Lower leg skin (tissue), 4 donors: ENCODE results near the gene SPAG9. TPM values are rescaled to one million over a fixed set of nuclear protein-coding genes. Genes with fewer than 3 reads are reported as not detected.

Experiments
- DNase-seq, 2 donors: peaks; one replicate each; pipeline ENCODE4 v3.0.0-alpha.2; 2019; ENCODE audit warnings: low spot score in 2 of 2
- H3K4me3 ChIP-seq: fragments of 200-600 bp; sonication (generic); 2 replicates; pipeline ENCODE4 v1.5.1; 2017; ENCODE audit warnings: mild to moderate bottlenecking, low read depth; ENCODE audit not compliant: poor library complexity, severe bottlenecking
- CTCF ChIP-seq, 3 donors: fragments of 450-650 bp; IDR thresholded peaks; one replicate each; pipeline ENCODE4 v1.5.1; 2016; ENCODE audit warnings: antibody characterized with exemption in 3 of 3, mild to moderate bottlenecking in 3 of 3, moderate library complexity in 2 of 3
- POLR2A ChIP-seq, 2 donors: fragments of 450-650 bp; IDR thresholded peaks; one replicate each; pipeline ENCODE4 v1.6.1; 2016 to 2017; ENCODE audit warnings: antibody characterized with exemption in 2 of 2, mild to moderate bottlenecking in 1 of 2, moderate library complexity in 1 of 2
- WGBS, 2 donors: methylation state at CpG; one replicate each; pipeline ENCODE4 v1.1.5; 2018; 5-methylcytosine and 5-hydroxymethylcytosine counted together
- intact Hi-C: fragments of 100-400 bp; cut with DNase I; formaldehyde crosslinking; loops from one replicate; pipeline ENCODE4 v1.15.0; 2023; ENCODE audit warnings: low total_unique reads
- total RNA-seq, 4 donors: library from RNA; depleted of rRNA; stranded (reverse); fragments of >200 nt; gene quantifications; one replicate each; pipeline ENCODE4 v1.1.0, GENCODE V29; 2016

Gene SPAG9
- total RNA-seq, 4 donors from 2014 or later = 63.7 to 106 (median 69.3) TPM

- TF ChIP-seq CTCF (IDR thresholded peaks at IDR 0.05) = no peak
- no peak for TF ChIP-seq POLR2A (IDR thresholded peaks at IDR 0.05)
- no peak for DNase-seq
- H3K4me3 ChIP-seq = no peak overlapping the region
- WGBS, 2 donors = 93 to 97% methylated on average over 4 of the region's 4 CpGs
- intact Hi-C loops = no loop called here
Measured at GRCh38 chr17:51032850-51033249, 87.8 kb downstream of the SPAG9 start.

- intact Hi-C loops = no loop called here
- no peak overlapping the region for H3K4me3 ChIP-seq
- 31 to 32% methylated on average over 3 of the region's 3 CpGs for whole genome bisulfite sequencing, 2 donors
- TF ChIP-seq POLR2A (IDR thresholded peaks at IDR 0.05) = no peak
- TF ChIP-seq CTCF (IDR thresholded peaks at IDR 0.05) = no peak
- DNase-seq = no peak
Measured at GRCh38 chr17:51029568-51030463, 90.9 kb downstream of the SPAG9 start.

GRCh38 chr17:51029142-51029541, 91.5 kb downstream of the SPAG9 start:
- WGBS, 2 donors = 88 to 92% methylated on average over 1 of the region's 1 CpG
- H3K4me3 ChIP-seq = no peak overlapping the region

GRCh38 chr17:51028176-51028863, 92.3 kb downstream of the SPAG9 start:
- TF ChIP-seq CTCF (IDR thresholded peaks at IDR 0.05) (no peak), POLR2A (IDR thresholded peaks at IDR 0.05) (no peak)
- 100% methylated on average over 1 of the region's 1 CpG for WGBS, 2 donors
- H3K4me3 ChIP-seq = no peak overlapping the region
- DNase-seq = no peak
- intact Hi-C loops = no loop called here

More at GRCh38 chr17:51029142-51029541, 91.5 kb downstream of the SPAG9 start:
- intact Hi-C loops = no loop called here
- no peak for TF ChIP-seq CTCF (IDR thresholded peaks at IDR 0.05)
- DNase-seq = no peak

- intact Hi-C loops = no loop called here
- no peak overlapping the region for H3K4me3 ChIP-seq
- 95% methylated on average over 6 of the region's 6 CpGs for WGBS, 2 donors
- TF ChIP-seq POLR2A (IDR thresholded peaks at IDR 0.05) (no peak), CTCF (IDR thresholded peaks at IDR 0.05) (no peak)
- DNase-seq = no peak
Measured at GRCh38 chr17:51018541-51018940, 102.1 kb downstream of the SPAG9 start.
